GM21619 (cell line): Measurements from ENCODE around the gene DAPK2.

Experiments used
- ATAC-seq: cut with Tn5 transposase; IDR thresholded peaks from one replicate; pipeline ENCODE4 v1.9.1; 2021; ENCODE audit not compliant: unreplicated experiment

DAPK2 gene

GRCh38 chr15:63918901-63919348 is 127.4 kb downstream of the DAPK2 start:
- ATAC-seq, result no peak

- ATAC-seq, result no peak
These were observed 128.0 kb downstream of the DAPK2 start for GRCh38 chr15:63918317-63918672.

- ATAC-seq, result no peak
These were observed 128.5 kb downstream of the DAPK2 start for GRCh38 chr15:63917588-63918316.

GRCh38 chr15:63915873-63916771 is 130.2 kb downstream of the DAPK2 start:
- ATAC-seq, result no peak

GRCh38 chr15:63915209-63915872 is 130.9 kb downstream of the DAPK2 start:
- ATAC-seq, result no peak

- ATAC-seq, result no peak
These were observed 132.4 kb downstream of the DAPK2 start for GRCh38 chr15:63913786-63914315.

- no peak for ATAC-seq
These were observed 132.9 kb downstream of the DAPK2 start for GRCh38 chr15:63913336-63913735.

- ATAC-seq, result no peak
These were observed 134.1 kb downstream of the DAPK2 start for GRCh38 chr15:63912061-63912615.

GRCh38 chr15:63911160-63911559 is 135.1 kb downstream of the DAPK2 start:
- ATAC-seq, result no peak

- ATAC-seq, result no peak
These were observed 136.4 kb downstream of the DAPK2 start for GRCh38 chr15:63909819-63910437.

GRCh38 chr15:63908991-63909390 is 137.3 kb downstream of the DAPK2 start:
- no peak for ATAC-seq

- ATAC-seq, result no peak
These were observed 138.0 kb downstream of the DAPK2 start for GRCh38 chr15:63908281-63908680.

GRCh38 chr15:63907521-63907920 is 138.8 kb downstream of the DAPK2 start:
- ATAC-seq, result no peak

- ATAC-seq, result no peak
These were observed 140.1 kb downstream of the DAPK2 start for GRCh38 chr15:63906266-63906584.

GRCh38 chr15:63905558-63906265 is 140.6 kb downstream of the DAPK2 start:
- no peak for ATAC-seq

- no peak for ATAC-seq
These were observed 141.2 kb downstream of the DAPK2 start for GRCh38 chr15:63905131-63905530.

- no peak for ATAC-seq
These were observed 142.2 kb downstream of the DAPK2 start for GRCh38 chr15:63904042-63904441.

- no peak for ATAC-seq
These were observed 143.6 kb downstream of the DAPK2 start for GRCh38 chr15:63902671-63903035.

GRCh38 chr15:63901912-63902670 is 144.2 kb downstream of the DAPK2 start:
- no peak for ATAC-seq
